SH-SY5Y (cell line): Measurements from ENCODE around the gene ARL3.

ENCODE experiments used
- GATA2 ChIP-seq: IDR thresholded peaks from 2 replicates; pipeline ENCODE4 v1.6.1; 2011; ENCODE audit warnings: mild to moderate bottlenecking, low read depth, low read length
- GATA3 ChIP-seq: IDR thresholded peaks from 2 replicates; pipeline ENCODE4 v1.6.1; 2011; ENCODE audit warnings: low read depth, mild to moderate bottlenecking, low read length, moderate library complexity

DNA sequence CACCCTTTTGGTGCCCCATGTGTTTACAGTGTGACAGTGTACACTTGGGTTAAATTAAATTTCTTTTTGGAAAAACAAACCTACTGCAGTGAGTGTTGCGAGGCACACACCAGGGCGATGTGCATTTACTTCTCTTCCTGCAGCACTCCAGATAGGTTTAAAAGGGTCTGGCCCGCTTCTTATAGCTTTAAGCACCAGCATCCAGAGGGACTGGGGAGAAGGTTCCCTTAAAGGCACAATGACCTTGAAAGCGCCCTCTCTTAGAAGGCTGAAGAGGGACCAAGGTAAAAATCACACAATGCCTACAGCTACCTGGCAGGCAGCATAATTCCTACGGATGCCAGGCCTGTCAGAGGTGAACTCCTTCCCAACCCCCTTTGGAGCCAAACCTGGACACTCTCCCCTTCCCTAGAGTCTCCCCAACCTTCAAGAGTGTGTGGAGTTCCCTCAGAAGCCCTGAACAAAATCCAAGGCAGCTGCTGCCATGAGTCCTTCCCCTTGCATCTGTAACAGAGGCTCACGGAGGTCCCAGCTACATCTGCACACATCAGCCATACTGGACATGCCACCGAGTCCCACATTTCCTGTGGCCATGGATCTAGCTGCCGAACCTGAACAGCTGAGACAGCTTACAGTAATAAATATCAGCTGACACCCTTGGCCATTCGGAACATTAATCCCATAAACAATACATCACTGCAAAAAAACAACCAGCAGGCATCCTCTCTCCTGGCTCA, 36.7 kb downstream of the ARL3 start:
- TF ChIP-seq GATA2: no peak
- no peak for TF ChIP-seq GATA3
